Adrenal gland (tissue), 12 donors: ENCODE measurements around the gene HIC2. TPM values are rescaled to one million over a fixed set of nuclear protein-coding genes. Genes with fewer than 3 reads are reported as not detected.
"Not testable (repeated sequence)": the region's sequence is repeated elsewhere in the genome, so short reads cannot be mapped to it uniquely, and the experiment has no call there.

Source experiments
- DNase-seq, 7 donors: peaks; one replicate each; pipeline ENCODE4 v3.0.0-alpha.2; 2019 to 2020
- H3K27ac ChIP-seq, 5 donors: fragments of 200-600 bp; sonication (generic) in 4 of 5; 1 replicate in 3 of 5; 2 replicates in 2 of 5; pipeline versions ENCODE4 v1.5.1 to v1.8.0; 2016 to 2020; ENCODE audit warnings: mild to moderate bottlenecking in 1 of 5
- H3K27me3 ChIP-seq: fragments of 200-600 bp; 2 replicates; pipeline ENCODE4 v1.8.0; 2021
- H3K36me3 ChIP-seq, 2 donors: fragments of 200-600 bp; replicated peaks in 1 of 2; 1 replicate in 1 of 2; 2 replicates in 1 of 2; pipeline versions ENCODE4 v1.5.1 to v1.8.0; 2018 to 2022
- H3K4me1 ChIP-seq, 2 donors: fragments of 200-600 bp; replicated peaks in 1 of 2; 1 replicate in 1 of 2; 2 replicates in 1 of 2; pipeline versions ENCODE4 v1.5.1 to v1.8.0; 2018 to 2021
- H3K4me3 ChIP-seq, 4 donors: fragments of 200-600 bp; sonication (generic) in 3 of 4; one replicate each; pipeline ENCODE4 v1.5.1; 2016 to 2018
- H3K9me3 ChIP-seq, 3 donors: fragments of 200-600 bp; sonication (generic) in 1 of 3; replicated peaks in 1 of 3; 1 replicate in 2 of 3; 2 replicates in 1 of 3; pipeline versions ENCODE4 v1.5.1 to v1.8.0; 2016 to 2021
- CTCF ChIP-seq, 6 experiments: fragments of 450-650 bp in 4 of 6; fragments of 200-600 bp in 2 of 6; sonication (generic) in 1 of 6; IDR thresholded peaks; 1 replicate in 5 of 6; 2 replicates in 1 of 6; pipeline versions ENCODE4 v1.5.1 to v1.8.0; 2016 to 2021; ENCODE audit warnings: antibody characterized with exemption in 6 of 6, mild to moderate bottlenecking in 2 of 6, moderate library complexity in 1 of 6
- POLR2A ChIP-seq, 2 donors: fragments of 450-650 bp; IDR thresholded peaks; one replicate each; pipeline ENCODE4 v1.6.1; 2017; ENCODE audit warnings: antibody characterized with exemption in 2 of 2, mild to moderate bottlenecking in 2 of 2, moderate library complexity in 1 of 2
- WGBS, 4 donors: extraction: QIAGEN DNeasy Blood & Tissue Kit in 2 of 4; methylation state at CpG; one replicate each; pipeline versions ENCODE4 v1.1.5 to v1.1.7; 2013 to 2017; 5-methylcytosine and 5-hydroxymethylcytosine counted together
- intact Hi-C, 2 donors: fragments of 100-400 bp; cut with DNase I; formaldehyde crosslinking; loops; one replicate each; pipeline versions ENCODE4 v1.14.1 to v1.15.0; 2022 to 2023
- polyA plus RNA-seq, 3 donors: library from polyadenylated mRNA; stranded (reverse); fragments of 200-250 nt in 2 of 3; fragments of 350-450 nt in 1 of 3; fragmentation: Illumina TruSeq in 1 of 3; extraction: RNeasy Lipid Tissue Mini Kit (QIAGEN cat#74804) in 1 of 3; gene quantifications; one replicate each; pipeline ENCODE4 v1.2.3, GENCODE V29; 2013 to 2014
- total RNA-seq, 9 donors: library from RNA; depleted of rRNA in 4 of 9; stranded (reverse); fragments of >200 nt in 4 of 9; fragments of 120-200 nt in 1 of 9; fragmentation: NEBNext Ultra II Directional in 1 of 9; extraction: Animal tissue kit (Norgen Biotek cat#: 25700) in 1 of 9; gene quantifications; one replicate each; pipeline versions ENCODE4 v1.1.0 to v1.2.4, GENCODE V29; 2013 to 2023
- donor health status: healthy with polysubstance abuse.
- donor health status: Bipolar disorder and iron deficiency.
- donor health status: DM: yes; HTN: yes; CAD: no.
- donor health status: DM: no; HTN: no; CAD: no.
- donor health status: DM: no; HTN: no; CAD: no.
- donor health status: DM: yes; HTN: yes; CAD: no.

Gene HIC2
- total and polyA plus RNA-seq, 12 donors: 0.57 to 7.9 (median 2.5) TPM

- TF ChIP-seq POLR2A (IDR thresholded peaks at IDR 0.05): no peak
- no peak for TF ChIP-seq CTCF (IDR thresholded peaks at IDR 0.05)
- intact Hi-C loops: no loop called here
- Histone ChIP-seq H3K36me3 (no peaks in the 10 kb centered on the region), H3K27ac (no peak overlapping the region), H3K9me3 (no peaks in the 10 kb centered on the region), H3K4me1 (no peaks in the 10 kb centered on the region), H3K4me3 (no peak overlapping the region), H3K27me3 (no peaks in the 10 kb centered on the region)
- 82 to 90% (median 89%) methylated on average over 10 to 19 of the region's 19 CpGs for WGBS, 4 donors
- peak in 3 of 7 donors; percentile 8 to 43 (median 11) for DNase-seq
Measured at GRCh38 chr22:21455334-21456089, 38.3 kb downstream of the HIC2 start.

- H3K36me3 ChIP-seq: no peaks in the 10 kb centered on the region
- intact Hi-C loops: no loop called here
- no peak for DNase-seq
- H3K4me1 ChIP-seq: no peaks in the 10 kb centered on the region
- no peaks in the 10 kb centered on the region for H3K27me3 ChIP-seq
- WGBS, 4 donors: 88 to 93% (median 91%) methylated on average over 17 to 19 of the region's 19 CpGs
- no peak overlapping the region for H3K4me3 ChIP-seq
- H3K27ac ChIP-seq: no peak overlapping the region
- no peaks in the 10 kb centered on the region for H3K9me3 ChIP-seq
- no peak for TF ChIP-seq CTCF (IDR thresholded peaks at IDR 0.05)
- no peak for TF ChIP-seq POLR2A (IDR thresholded peaks at IDR 0.05)
Measured at GRCh38 chr22:21457023-21457787, 40.0 kb downstream of the HIC2 start.

GRCh38 chr22:21462672-21463071, 45.5 kb downstream of the HIC2 start:
- H3K27me3 ChIP-seq, intact Hi-C loops, H3K4me3 ChIP-seq, H3K36me3 ChIP-seq, H3K27ac ChIP-seq, H3K9me3 ChIP-seq, DNase-seq, H3K4me1 ChIP-seq: not testable (repeated sequence)
- 78 to 94% methylated on average over 1 of the region's 4 CpGs; no CpG with 5 or more reads in 2 of the 4 donors for WGBS, 4 donors

GRCh38 chr22:21467337-21468193, 50.4 kb downstream of the HIC2 start, which contains the start of gene TMEM191C:
TMEM191C (plus strand) TSS chr22:21467387; CDS start chr22:21467460, 73 bp downstream.
- WGBS, 4 donors: 0% methylated on average over 10 of the region's 74 CpGs; no CpG with 5 or more reads in 3 of the 4 donors
- Histone ChIP-seq H3K27ac (peak within 1 kb of the TSS in 1 of 5 donors; percentile 76), H3K4me3 (peak within 1 kb of the TSS in 1 of 4 donors; percentile 51)
- intact Hi-C loops, DNase-seq, H3K27me3 ChIP-seq, H3K36me3 ChIP-seq, H3K4me1 ChIP-seq, H3K9me3 ChIP-seq: not testable (repeated sequence)

- H3K27me3 ChIP-seq, intact Hi-C loops, H3K4me1 ChIP-seq, H3K9me3 ChIP-seq, H3K36me3 ChIP-seq: not testable (repeated sequence)
- H3K4me3 ChIP-seq: peak overlapping the region in 1 of 4 donors; percentile 51
- DNase-seq: peak; percentile 88 to 95 (median 94)
- 0 to 2% methylated on average over 7 to 11 of the region's 60 CpGs; no CpG with 5 or more reads in 2 of the 4 donors for WGBS, 4 donors
- H3K27ac ChIP-seq: peak overlapping the region in 1 of 5 donors; percentile 76
Measured at GRCh38 chr22:21468194-21469096, 51.3 kb downstream of the HIC2 start.

- H3K27ac ChIP-seq, H3K27me3 ChIP-seq, H3K9me3 ChIP-seq, intact Hi-C loops, H3K4me3 ChIP-seq, H3K36me3 ChIP-seq, H3K4me1 ChIP-seq: not testable (repeated sequence)
- WGBS, 4 donors: 18 to 50% (median 26%) methylated on average over 8 to 42 of the region's 87 CpGs; no CpG with 5 or more reads in 1 of the 4 donors
- peak in 1 of 7 donors; percentile 42 for DNase-seq
Measured at GRCh38 chr22:21469097-21469994, 52.2 kb downstream of the HIC2 start.

GRCh38 chr22:21472984-21473383, 55.8 kb downstream of the HIC2 start:
- intact Hi-C loops, H3K4me1 ChIP-seq, H3K36me3 ChIP-seq, H3K27ac ChIP-seq, H3K27me3 ChIP-seq, H3K4me3 ChIP-seq, H3K9me3 ChIP-seq, DNase-seq: not testable (repeated sequence)
- no CpG with 5 or more reads among the region's 11 CpGs for WGBS, 4 donors
